ENCODE measurements around the gene GNAT3. TPM values are rescaled to one million over a fixed set of nuclear protein-coding genes. Genes with fewer than 3 reads are reported as not detected.

Gene GNAT3
- total RNA-seq, 1 donor from 2014 or later, result not detected

GRCh38 chr7:80496586-80496985 lies 15.3 kb downstream of the GNAT3 start:
- no peak for TF ChIP-seq CTCF (conservative IDR thresholded peaks at IDR 0.05; ENCODE audit: low read depth, low read length)
- no peak overlapping the region for H3K4me3 ChIP-seq (ENCODE audit: low read depth, low read length)
- DNase-seq (ENCODE audit: low read depth), result no peak

GRCh38 chr7:80493121-80493849 lies 18.6 kb downstream of the GNAT3 start:
- no peak for TF ChIP-seq CTCF (conservative IDR thresholded peaks at IDR 0.05; ENCODE audit: low read depth, low read length)
- H3K4me3 ChIP-seq (ENCODE audit: low read depth, low read length), result no peak overlapping the region
- DNase-seq (ENCODE audit: low read depth), result no peak

DNA sequence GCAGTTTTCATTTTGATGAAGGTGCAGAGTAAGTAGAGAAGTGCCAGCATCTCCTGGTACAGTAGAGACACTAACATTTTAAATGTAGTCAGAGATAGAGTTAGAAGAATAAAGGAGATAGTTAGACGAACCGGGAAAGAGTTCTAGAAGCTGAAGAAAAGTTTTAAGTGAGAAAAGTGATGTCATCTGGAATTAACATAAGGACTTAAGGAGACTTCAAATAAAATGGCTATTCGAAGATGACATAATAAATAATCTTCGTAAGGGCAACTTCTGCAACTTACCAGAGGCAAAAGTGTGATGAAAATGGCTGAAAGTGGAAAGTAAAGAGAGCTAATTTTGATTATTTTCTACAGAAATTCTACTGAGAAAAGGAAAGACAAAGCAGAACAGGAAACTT lies 20.4 kb downstream of the GNAT3 start:
- H3K4me3 ChIP-seq (ENCODE audit: low read depth, low read length), result no peak overlapping the region
- TF ChIP-seq CTCF (conservative IDR thresholded peaks at IDR 0.05; ENCODE audit: low read depth, low read length), result no peak
- DNase-seq (ENCODE audit: low read depth), result no peak

DNA sequence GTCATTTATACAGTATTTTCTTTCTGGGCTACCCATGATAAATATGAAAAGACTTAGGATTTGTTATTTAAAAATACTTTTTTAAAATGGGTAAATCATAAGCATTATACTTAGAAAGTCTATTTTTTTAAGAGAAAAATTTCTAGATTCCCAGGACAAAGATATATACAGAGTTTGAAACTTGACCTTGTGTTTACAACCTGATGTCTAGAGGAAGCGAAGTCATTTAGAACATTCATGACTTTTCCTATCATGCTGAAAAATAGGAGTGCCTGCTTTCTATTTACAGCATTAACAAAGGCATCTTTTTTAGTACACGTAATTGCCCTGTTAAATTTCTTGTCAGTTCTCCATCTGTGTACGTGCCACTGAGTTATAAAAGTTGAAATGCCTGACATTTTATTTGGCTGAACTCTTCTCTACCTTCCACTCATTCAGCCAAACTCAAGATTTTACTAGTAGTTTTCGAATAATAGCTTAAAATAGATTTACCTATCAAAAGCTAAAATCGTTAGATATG lies 23.0 kb downstream of the GNAT3 start:
- DNase-seq (ENCODE audit: low read depth), result no peak
- H3K4me3 ChIP-seq (ENCODE audit: low read depth, low read length), result no peak overlapping the region
- TF ChIP-seq CTCF (conservative IDR thresholded peaks at IDR 0.05; ENCODE audit: low read depth, low read length), result no peak

- H3K4me3 ChIP-seq (ENCODE audit: low read depth, low read length), result no peak overlapping the region
- no peak for DNase-seq (ENCODE audit: low read depth)
- TF ChIP-seq CTCF (conservative IDR thresholded peaks at IDR 0.05; ENCODE audit: low read depth, low read length), result no peak
Observed at GRCh38 chr7:80488406-80488805, 23.5 kb downstream of the GNAT3 start.

DNA sequence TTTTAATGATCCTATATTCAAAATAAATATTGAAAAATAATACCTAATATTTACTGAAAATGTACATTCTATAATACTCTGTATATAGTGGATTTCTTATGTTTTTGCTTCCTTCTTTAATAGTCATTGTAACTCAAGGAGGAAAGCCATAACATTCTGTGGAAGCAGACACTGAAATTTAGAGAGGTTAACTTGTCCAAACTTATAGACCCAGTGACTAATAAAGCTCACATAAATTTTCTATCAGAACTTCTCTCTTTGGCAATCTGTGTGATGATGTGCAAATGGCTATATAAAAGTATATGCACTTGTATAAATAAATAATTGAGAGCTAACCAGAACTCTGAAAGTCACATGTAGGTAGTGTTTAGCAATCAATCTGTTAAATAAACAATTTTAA lies 26.1 kb downstream of the GNAT3 start:
- TF ChIP-seq CTCF (conservative IDR thresholded peaks at IDR 0.05; ENCODE audit: low read depth, low read length), result no peak

DNA sequence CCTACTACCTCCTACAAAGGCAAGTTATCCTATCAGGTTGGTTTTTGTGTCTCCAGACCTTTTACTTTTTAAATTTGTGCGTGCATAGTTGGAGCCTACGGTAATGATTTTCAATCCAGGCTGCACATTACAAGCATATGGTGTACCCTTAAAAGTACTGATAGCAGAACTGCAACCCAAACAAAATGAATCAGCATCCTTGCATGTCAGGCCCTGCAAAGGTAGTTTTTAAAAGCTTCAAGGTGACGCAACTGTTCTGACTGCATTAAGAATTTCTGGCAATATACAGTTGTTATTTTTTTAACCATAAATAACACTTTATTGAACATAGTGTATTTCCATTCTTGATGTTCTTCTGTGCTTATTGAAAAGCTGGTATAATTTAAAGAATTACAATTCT lies 28.9 kb downstream of the GNAT3 start:
- no peak for DNase-seq (ENCODE audit: low read depth)
- TF ChIP-seq CTCF (conservative IDR thresholded peaks at IDR 0.05; ENCODE audit: low read depth, low read length), result no peak
- no peak overlapping the region for H3K4me3 ChIP-seq (ENCODE audit: low read depth, low read length)

More for the DNA sequence above, 26.1 kb downstream of the GNAT3 start:
- DNase-seq (ENCODE audit: low read depth), result no peak
- H3K4me3 ChIP-seq (ENCODE audit: low read depth, low read length), result no peak overlapping the region
